ENCODE measurements around the gene EXOSC2.

EXOSC2 gene

GRCh38 chr9:130739081-130739480, 45.5 kb downstream of the EXOSC2 start:
- no peak for DNase-seq (ENCODE audit: low read depth)

- no peak for DNase-seq (ENCODE audit: low read depth)
Observed at GRCh38 chr9:130740218-130741023, 46.8 kb downstream of the EXOSC2 start.

- DNase-seq (ENCODE audit: low read depth), result no peak
Observed at GRCh38 chr9:130741024-130741305, 47.4 kb downstream of the EXOSC2 start.

- no peak for DNase-seq (ENCODE audit: low read depth)
Observed at GRCh38 chr9:130741831-130742449, 48.4 kb downstream of the EXOSC2 start.

GRCh38 chr9:130743656-130744055, 50.1 kb downstream of the EXOSC2 start:
- no peak for DNase-seq (ENCODE audit: low read depth)

GRCh38 chr9:130745210-130745800, 51.7 kb downstream of the EXOSC2 start:
- DNase-seq (ENCODE audit: low read depth), result no peak

- no peak for DNase-seq (ENCODE audit: low read depth)
Observed at GRCh38 chr9:130745829-130746228, 52.2 kb downstream of the EXOSC2 start.

- no peak for DNase-seq (ENCODE audit: low read depth)
Observed at GRCh38 chr9:130746434-130747212, 53.0 kb downstream of the EXOSC2 start.

- no peak for DNase-seq (ENCODE audit: low read depth)
Observed at GRCh38 chr9:130751631-130752355, 58.2 kb downstream of the EXOSC2 start.
